ENCODE results near the gene CDCA3.

Gene CDCA3

DNA sequence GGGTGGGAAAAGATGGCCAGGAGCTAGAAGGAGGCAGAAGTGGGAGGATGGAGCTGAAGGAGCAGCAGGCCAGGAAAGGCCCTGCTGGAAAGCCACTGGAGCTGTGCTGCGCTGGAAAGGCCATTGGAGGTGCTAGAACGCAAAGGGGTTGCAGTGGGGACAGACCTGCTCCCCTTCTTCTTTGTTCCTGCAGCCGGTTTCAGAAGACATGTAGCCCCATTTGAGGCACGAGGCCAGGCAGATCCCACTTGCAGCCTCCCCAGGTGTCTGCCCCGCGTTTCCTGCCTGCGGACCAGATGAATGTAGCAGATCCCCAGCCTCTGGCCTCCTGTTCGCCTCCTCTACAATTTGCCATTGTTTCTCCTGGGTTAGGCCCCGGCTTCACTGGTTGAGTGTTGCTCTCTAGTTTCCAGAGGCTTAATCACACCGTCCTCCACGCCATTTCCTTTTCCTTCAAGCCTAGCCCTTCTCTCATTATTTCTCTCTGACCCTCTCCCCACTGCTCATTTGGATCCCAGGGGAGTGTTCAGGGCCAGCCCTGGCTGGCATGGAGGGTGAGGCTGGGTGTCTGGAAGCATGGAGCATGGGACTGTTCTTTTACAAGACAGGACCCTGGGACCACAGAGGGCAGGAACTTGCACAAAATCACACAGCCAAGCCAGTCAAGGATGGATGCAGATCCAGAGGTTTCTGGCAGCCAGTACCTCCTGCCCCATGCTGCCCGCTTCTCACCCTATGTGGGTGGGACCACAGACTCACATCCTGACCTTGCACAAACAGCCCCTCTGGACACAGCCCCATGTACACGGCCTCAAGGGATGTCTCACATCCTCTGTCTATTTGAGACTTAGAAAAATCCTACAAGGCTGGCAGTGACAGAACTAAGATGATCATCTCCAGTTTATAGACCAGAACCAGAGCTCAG lies 31.7 kb downstream of the CDCA3 start:
- no peak for DNase-seq

GRCh38 chr12:6818645-6819044 lies 32.4 kb downstream of the CDCA3 start:
- DNase-seq: no peak

DNA sequence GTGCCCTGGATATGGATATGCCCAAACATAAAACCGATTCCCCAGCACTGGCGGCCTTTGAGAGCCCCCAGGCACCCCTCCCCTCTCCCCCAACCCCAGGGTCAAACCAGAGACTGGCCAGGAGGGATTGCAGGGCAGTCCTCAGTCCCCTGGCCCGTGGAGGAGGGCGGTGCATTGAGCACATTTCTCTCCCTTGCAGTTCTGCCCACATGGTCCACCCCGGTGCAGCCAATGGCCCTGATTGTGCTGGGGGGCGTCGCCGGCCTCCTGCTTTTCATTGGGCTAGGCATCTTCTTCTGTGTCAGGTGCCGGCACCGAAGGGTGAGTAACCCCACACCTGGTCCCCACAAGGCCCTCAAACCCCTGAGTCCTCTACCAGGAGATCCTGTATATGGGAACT lies 32.9 kb downstream of the CDCA3 start:
- DNase-seq: no peak

GRCh38 chr12:6817662-6818157 lies 33.4 kb downstream of the CDCA3 start:
- DNase-seq: no peak

DNA sequence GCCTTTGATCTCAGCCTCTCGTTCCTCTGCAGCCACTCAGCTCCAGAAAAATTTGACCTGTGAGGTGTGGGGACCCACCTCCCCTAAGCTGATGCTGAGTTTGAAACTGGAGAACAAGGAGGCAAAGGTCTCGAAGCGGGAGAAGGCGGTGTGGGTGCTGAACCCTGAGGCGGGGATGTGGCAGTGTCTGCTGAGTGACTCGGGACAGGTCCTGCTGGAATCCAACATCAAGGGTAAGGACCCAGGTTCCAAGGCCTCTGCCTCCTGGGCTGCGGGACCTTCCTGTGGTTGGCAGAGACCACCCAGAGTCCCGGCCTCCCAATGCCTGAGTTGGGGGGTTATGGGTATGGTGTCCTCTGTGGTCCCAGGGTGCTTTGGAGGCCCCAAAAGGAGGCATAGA lies 34.0 kb downstream of the CDCA3 start:
- no peak for DNase-seq

DNA sequence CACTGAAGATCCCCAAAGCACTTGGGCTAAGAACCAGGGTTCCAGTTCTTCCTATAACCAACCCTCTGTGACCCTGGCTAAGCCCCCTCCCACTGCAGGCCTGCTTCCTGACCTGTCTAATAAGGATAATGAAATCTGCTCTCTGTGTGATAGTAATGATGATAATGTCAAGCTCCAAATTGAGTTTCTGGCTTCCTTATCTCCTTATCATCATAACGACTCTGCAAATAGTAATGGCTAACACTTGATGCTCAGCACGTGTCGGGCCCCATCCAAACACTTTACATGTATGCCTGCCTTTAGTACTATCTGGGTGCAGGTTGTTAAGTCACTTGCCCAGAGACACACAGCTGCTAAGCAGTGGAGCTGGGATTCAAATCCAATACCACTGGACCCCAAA lies 34.5 kb downstream of the CDCA3 start:
- DNase-seq: no peak

DNA sequence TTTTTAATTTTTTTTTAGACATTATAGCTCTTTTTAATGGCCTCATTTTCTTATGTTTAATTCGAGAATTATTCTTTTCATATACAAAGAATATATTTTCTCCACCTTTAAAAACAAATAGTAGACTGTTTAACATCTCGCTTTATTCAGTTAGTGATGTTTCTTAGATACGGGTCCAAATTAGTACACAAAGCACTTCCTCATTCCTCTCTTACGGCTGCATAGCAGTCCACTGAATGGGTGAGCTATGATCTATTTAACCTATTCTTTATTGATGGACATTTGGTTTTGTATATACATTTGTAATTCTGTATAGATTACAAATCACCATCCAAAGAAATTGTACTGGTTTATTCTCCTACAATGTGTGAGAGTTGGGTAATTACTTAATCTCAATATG lies 37.7 kb downstream of the CDCA3 start:
- no peak for DNase-seq

GRCh38 chr12:6810758-6811157 lies 40.3 kb downstream of the CDCA3 start:
- DNase-seq: no peak

DNA sequence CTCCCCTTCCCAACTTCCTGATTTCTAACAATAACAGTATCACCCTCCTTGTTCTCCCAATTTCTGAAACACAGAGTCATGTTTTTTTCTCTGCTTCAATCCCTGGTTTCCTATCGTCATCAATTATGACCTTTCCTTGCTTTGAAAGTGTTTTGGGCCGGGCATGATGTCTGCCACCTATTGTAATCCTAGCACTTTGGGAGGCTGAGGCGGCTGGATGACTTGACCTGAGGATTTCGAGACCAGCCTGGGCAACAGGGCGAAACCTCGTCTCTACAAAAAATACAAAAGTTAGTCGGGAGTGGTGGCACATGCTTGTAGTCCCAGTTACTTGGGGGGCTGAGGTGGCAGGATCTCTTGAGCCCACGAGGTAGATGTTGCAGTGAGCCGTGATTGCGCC lies 42.0 kb downstream of the CDCA3 start:
- no peak for DNase-seq

GRCh38 chr12:6807170-6807569 lies 43.9 kb downstream of the CDCA3 start:
- DNase-seq: no peak

- DNase-seq: no peak
These were observed 51.9 kb downstream of the CDCA3 start for GRCh38 chr12:6799147-6799546.
